Fibroblast of skin of left quadriceps (primary cell): Measurements from ENCODE around the gene LTF.

Source experiments
- DNase-seq, 2 experiments: peaks; one replicate each; pipeline ENCODE4 v3.0.0-alpha.2; 2013; ENCODE audit warnings: low read depth in 2 of 2

Gene LTF

GRCh38 chr3:46491089-46492070 lies 26.7 kb upstream of the LTF start:
- DNase-seq = no peak

DNA sequence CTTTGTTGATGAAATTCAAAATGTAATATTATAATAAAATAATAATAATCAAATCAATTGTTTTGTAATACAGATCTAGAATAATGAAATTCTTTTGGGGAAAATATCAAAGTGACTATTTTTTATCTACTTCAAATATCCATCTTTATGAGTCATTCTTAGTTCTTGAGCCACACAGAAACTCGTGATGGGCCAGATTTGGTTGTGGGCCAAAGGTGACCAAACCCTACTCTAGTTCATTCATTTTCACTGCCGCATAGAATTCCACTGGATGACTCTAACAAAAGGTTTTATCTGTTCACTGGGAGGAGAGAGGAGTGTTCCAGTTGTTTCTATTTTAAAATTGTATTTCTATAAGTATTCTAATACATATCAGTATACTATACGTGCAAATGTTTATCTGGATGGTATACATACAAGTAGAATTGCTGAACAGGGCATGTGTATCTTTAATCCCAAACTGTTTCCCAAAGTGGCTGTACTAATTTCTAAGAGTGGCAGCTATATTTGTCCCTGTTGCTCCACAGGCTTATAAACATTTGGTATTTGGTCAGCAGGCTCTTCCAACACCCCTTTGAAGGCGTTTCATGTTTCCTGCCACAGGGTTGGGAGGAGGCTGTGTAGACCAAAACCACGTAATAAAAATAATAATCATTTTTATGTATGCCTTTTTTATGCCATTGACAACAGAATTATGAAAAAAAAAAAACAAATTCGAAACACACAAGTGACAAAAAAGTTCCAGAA lies 25.8 kb upstream of the LTF start:
- no peak for DNase-seq

- DNase-seq = peak in 1 of 2 experiments; percentile 27
Observed at GRCh38 chr3:46489875-46490274, 25.2 kb upstream of the LTF start.

- DNase-seq = no peak
Observed at GRCh38 chr3:46489381-46489780, 24.7 kb upstream of the LTF start.

DNA sequence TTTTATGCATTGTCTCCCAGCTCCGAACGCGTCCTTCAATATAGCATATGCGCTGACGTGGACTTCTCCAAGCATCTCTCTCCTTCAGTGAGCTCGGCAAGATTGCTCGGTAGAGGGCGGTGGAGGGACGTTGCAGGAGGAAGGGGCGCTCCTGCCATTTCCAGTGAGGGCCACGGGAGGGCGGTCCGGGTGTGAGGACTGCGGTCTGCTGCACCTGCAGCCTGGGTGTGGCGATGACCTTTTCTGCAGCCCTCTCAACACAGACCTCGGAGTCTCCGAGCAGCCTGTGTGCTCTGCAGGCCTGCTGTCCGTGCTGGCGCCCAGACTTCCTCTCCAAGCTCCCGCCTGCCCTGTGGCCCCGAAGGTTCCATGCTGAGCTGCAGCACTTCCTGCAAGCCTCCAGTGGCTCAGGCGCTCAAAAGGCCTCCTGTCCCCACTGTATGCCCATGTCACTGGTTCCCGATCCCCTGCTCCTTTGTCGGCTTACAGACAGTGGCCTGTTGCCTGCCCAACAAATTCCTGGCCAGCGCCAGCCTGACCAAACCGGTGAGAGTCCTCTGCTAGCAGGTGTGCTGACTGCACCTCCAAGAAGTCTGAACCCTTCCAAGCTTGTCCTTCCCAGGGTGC lies 24.1 kb upstream of the LTF start:
- peak; percentile 68 to 70 for DNase-seq

DNA sequence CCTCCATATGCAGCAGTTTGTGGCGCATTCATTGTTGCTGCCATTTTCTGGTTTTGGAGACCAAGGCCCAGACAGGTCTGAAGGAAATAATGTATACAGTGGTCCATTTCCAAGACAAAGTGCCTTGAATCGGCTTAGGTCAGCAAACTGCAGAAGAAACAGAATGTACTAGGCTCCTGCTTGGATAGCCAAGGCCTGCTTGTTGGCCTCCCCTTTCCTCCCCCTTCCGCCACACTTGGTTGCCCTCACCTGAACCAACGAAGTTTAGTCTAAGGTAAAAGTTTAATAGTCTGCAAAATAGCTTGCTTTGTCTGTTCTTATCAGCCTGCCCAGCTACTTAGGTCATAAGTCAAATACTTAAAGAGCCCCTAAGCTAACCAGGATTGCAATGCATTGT lies 21.1 kb upstream of the LTF start:
- no peak for DNase-seq

DNA sequence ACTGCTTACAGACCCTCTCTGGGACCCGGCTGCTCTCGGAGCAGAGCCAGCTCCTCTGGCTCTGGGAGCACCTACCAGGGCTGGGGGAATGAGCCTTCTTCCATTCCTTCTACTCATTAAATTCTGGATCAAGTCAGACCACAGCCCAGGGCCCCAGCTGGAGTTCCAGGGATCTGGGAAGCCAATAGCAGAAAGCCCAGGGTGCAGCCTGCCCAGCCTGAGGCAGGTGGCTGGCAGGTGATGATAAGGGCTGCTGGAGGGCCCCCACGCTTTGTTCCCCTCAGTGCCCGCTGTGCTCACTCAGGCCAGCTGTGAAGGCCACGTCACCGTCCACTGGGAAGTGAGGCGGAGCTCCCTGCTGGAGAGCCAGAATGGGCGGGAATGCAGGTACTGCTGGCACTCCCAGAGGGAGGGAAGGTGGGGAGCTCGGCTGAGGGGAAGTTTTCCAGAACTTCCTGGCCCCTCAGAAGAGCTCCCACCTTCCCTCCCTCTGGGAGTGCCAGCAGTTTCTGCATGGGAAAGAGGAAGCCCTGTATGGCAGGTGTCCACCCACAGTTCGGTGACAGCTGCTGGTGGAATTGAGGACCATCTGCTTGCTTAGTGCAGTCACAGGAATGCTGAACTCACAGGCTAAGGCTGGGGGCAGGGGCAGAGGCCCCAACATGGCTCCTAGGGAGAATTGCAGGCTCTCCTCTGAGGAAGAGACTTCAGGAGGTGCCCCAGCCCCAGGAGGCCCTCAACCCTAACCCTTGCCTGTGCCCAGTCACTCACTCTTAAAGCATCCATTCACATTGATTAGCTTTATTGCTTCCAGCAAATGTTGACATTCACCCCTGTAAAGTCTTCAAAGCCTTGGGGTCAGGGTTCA lies 20.4 kb upstream of the LTF start:
- no peak for DNase-seq

- DNase-seq = no peak
Observed at GRCh38 chr3:46484388-46484787, 19.7 kb upstream of the LTF start.

GRCh38 chr3:46483825-46484224 lies 19.1 kb upstream of the LTF start:
- DNase-seq = no peak

- peak; percentile 84 to 85 for DNase-seq
Observed at GRCh38 chr3:46482632-46483350, 18.1 kb upstream of the LTF start.

- DNase-seq = no peak
Observed at GRCh38 chr3:46481636-46482035, 16.9 kb upstream of the LTF start.

DNA sequence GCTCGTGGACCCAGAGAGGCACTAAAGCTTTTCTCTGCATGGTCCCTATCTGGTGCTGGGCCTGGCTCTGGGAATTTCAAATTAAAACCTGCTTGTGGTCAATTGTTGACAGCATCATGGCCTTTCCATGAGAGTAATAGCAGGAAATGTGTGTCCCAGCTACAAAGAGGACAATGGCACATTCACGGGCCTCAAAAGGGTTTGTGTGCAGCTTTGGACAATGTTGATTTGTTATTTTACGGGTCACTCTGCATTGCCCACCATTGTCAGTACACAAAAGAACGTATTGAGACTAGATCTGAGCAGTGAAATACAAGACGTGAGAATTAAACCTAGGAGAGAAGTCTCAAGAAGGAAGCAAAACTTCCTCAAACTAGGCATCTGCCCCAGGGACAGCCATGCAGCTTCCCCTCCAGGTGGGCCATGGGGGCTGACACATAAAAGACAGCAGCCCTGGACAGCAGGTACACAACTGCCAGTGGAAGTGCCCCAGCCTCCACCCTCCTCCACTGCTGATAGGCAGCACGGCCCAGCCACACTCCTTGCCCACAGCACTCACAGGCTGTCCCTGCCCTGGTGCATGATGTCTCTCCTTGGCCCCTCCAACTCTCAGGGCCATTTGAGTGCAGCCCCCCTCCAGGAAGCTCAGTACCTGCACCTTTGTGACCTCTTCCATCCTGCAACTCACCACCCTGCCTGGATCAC lies 15.9 kb upstream of the LTF start:
- no peak for DNase-seq

GRCh38 chr3:46479696-46480095 lies 15.0 kb upstream of the LTF start:
- no peak for DNase-seq

- DNase-seq = no peak
Observed at GRCh38 chr3:46479021-46479420, 14.3 kb upstream of the LTF start.

GRCh38 chr3:46478341-46478740 lies 13.6 kb upstream of the LTF start:
- DNase-seq = no peak

DNA sequence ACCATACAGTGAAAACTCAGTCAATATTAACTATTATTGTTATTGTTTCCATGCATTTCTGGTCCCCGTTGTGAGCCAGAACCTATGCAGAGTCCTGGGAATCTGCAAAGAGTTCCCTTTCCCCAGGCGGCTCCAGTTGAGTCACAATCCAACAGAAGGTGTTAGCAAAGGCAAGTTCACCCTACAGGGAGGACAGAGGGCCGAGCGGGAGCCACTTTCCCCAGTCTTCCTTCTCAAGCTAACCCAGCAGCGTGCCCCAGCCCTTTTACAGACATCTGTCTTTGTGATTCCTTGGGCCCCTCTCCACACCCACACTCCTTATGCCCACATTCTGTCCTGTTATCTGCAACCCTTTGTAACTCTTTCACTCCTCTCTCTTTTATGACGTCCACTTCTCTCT lies 13.1 kb upstream of the LTF start:
- DNase-seq = no peak

DNA sequence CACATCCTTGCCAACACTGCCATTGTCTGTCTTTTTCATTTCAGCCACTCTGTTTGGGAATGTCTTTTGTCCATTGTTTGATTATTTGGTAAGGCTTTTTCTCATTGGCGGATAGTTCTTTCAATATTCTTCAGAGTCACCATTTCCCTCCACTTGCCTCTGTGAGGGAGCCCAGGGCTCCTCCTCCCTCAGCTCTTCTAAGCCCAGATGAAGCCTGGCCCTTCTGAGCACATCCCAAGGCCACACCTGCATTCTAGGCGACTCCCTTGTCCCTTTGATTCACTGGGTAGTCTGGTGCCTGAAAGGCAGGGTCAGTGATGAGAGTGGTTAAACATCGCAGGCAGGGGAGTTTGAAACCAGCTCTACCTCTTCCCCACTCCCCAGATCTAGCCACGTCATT lies 12.4 kb upstream of the LTF start:
- no peak for DNase-seq

DNA sequence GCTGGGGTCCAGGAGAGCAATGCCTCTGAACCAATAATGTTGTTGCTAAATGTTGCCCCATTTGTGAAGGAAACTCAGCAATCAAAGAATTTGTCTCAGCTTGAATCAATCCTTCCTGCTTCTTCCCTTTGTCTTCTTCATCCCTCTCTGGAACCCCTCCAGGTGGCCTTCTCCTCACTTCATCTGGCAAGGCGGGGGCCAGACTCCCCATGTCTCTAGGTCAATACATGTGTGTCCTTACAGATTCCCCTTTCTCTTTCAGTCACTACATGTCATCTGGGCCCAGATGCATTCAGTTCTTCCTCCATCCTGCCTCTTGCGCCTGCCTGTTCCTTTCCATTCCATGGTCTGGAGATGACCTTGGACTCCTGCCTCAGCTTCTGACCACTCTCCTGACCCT lies 8.0 kb upstream of the LTF start:
- DNase-seq = no peak

DNA sequence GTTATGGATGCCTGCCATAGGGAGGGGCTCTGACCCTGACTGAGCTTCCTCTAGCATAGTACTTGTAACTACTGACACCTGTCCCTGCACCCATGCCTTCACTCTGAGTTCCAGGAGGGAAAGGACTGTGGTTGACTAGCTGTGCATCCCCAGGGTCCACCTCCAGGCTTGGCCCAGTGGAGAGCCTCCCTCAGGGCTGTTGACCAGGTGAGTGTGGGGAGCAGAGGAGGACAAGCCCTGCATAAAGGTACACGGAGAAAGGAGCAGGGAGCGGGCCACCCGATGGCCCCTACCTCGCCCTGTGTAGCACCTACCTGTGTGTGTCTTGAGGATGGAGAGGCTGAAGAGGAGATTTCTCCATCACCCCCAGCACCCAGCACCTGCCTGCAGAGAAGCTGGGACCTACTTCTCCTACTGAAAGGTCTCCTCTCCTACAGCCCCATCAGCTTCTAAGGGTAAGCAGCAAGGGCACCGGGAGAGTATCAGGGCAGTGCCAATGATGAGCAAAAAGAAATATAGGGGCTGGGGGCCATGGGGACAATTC lies 6.7 kb upstream of the LTF start:
- DNase-seq = no peak

DNA sequence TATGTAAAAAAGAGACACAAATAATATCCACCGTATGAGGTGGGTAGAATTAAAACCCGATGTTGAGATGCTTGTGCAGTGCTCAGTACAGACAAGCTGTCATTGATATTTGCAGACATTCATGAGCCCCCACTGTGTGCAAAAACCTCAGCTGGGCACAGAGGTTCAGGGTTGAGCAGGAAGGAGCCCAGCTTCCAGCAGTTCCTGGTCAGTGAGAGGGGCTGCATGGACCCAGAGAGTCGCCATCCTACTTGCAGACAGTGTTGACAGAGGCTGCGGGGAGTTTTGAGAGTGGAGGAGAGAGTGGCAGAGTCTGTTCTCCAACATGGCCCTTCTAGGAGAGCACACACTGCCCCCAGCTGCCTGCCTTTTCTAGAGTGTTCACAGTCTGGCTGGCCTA lies 6.1 kb upstream of the LTF start:
- DNase-seq = no peak
